Brain pericyte (primary cell): ENCODE data around the gene RHOBTB1.
"Not testable (repeated sequence)": the region's sequence is repeated elsewhere in the genome, so short reads cannot be mapped to it uniquely, and the experiment has no call there.

Experiments used
- DNase-seq: peaks from one replicate; pipeline ENCODE4 v3.0.0-alpha.2; 2012; ENCODE audit warnings: low read depth, low spot score

Gene RHOBTB1

DNA sequence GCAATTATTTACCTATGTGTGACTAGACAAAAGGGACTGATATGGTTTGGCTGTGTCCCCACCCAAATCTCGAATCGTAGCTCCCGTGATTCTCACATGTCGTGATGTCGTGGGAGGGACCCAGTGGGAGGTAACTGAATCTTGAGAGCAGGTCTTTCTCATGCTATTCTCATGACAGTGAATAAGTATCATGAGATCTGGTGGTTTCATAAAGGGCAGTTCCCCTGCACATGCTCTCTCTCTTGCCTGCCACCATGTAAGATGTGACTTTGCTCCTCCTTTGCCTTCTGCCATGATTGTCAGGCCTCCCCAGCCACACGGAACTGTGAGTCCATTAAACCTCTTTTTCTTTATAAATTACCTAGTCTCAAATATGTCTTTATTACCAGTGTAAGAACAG lies 37.2 kb downstream of the RHOBTB1 start:
- not testable (repeated sequence) for DNase-seq

- no peak for DNase-seq
Measured at GRCh38 chr10:60906411-60906810, 37.6 kb downstream of the RHOBTB1 start.

GRCh38 chr10:60905580-60905979 lies 38.4 kb downstream of the RHOBTB1 start:
- no peak for DNase-seq

- no peak for DNase-seq
Measured at GRCh38 chr10:60903096-60903495, 40.9 kb downstream of the RHOBTB1 start.

DNA sequence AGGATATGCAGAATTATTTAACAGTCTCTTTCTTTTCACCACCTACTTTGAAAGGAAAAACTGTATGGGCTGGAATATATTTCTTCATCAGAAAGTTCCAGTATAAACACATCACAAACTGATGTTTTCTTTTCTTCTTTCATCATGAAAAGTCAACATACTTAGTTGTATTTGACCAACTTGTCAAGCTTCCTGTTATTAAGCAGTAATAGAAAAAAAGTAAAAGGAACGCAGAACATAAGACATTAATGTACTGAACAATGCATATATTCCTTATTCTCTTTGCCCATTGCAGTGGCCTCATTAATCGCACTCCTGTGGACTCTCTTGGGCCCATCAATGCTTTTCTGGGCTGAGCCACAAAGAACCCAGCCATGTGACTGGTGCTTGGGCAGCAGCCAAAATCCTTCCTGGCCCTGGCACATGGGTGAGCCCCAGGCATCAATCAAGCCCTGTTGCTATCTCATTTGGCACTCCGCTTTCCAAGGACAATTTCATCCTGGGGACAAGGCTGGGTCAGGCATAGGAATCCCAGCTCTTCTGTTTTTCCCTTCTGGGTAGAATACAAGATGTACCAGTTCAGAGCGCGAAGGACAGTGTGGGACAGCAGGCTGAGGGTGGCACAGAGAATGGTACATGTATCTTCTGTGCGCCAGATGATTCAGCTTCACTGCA lies 42.3 kb downstream of the RHOBTB1 start:
- no peak for DNase-seq

DNA sequence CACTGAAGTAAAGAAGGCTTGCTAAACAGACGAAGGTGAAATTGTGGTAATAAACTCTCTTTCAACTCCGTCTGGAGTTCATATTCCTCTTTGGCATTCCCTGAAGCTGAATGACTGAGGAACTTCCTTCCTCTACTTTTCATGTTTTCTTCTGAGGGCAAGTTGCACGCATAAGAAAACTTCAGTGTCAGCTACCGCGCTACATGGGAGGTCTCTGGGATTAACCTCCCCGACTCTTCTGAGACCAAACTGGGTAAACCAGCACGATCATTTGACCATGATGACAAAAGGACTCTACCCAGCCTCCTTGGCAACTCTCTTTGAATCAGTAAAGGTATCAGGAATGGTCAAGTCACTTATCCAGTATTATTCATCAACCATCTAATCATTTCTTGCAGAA lies 44.7 kb downstream of the RHOBTB1 start:
- DNase-seq = no peak

- no peak for DNase-seq
Measured at GRCh38 chr10:60898321-60898720, 45.7 kb downstream of the RHOBTB1 start.

DNA sequence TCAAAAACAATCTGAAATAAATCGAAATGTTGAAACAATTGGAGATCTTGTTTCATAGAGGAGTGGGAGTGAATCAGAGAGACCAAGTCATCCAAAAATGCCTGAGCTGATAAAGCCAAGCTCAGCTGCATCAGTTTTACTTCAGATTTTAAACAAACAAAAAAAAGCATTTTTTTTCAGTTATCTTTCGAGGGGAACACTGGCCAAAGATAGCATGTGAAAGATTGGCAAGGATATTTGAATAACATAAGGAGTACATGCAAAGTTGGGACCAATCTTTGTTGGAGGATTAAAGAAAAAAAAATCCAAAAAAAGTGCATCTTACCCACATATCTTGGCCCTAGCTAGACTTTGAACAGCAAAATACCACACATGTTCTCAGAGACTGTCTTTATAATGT lies 47.2 kb downstream of the RHOBTB1 start:
- no peak for DNase-seq

DNA sequence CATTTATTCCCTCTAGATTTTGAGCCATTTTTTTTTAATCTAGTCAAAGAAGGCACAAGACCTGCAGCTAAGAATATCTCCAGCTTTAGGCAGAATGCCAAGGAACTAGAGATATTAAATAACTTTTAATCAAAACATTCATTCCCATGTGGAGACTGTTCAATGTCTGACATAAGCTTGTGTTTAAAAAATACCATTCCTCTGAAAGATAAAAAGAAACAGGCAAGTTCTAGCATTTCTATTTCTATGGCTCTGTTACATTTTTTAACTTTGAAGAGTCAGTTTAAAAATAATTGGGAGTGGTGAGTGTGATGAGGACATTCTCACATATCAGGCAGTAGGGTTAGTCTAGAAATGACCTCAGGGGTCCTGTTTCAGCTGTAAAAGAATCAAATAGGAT lies 48.0 kb downstream of the RHOBTB1 start:
- DNase-seq = no peak

DNA sequence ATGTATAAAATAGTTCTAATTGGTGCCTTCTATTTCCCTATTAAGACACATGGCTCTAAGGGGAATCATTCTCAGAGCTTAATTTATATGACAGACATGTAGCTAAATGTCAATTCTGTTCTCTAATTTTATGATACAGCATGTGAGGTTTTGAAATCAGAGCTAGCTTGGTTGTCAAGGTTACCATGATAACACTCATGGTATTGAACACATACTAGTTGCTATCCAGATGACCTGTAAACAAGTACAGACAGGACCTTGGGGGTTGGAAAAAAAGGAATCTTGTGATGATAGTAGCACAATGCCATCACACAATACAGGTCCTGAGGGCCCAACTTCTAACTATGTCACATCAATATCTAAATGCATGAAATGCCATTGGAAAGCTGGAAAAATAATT lies 49.2 kb downstream of the RHOBTB1 start:
- no peak for DNase-seq

- no peak for DNase-seq
Measured at GRCh38 chr10:60893231-60893630, 50.8 kb downstream of the RHOBTB1 start.

DNA sequence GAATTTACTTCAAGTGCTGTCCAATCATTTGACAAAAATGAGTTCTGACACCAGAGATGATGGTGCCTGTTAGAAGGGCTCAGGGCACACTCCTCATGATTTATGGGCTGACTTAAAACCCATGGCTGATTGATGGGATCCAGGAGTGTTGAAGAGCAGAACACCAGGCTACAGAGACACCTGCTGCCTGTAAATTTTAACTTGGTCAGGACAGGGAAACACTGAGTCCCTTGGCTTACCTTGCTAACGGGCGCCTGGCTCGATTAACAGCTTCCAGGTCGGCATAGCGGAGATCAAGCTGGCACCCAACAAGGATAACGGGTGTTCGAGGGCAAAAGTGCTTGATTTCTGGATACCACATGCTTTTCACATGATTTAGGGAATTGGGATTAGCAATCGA lies 51.4 kb downstream of the RHOBTB1 start:
- DNase-seq = no peak

GRCh38 chr10:60890811-60891210 lies 53.2 kb downstream of the RHOBTB1 start:
- no peak for DNase-seq

GRCh38 chr10:60883187-60883586 lies 60.8 kb downstream of the RHOBTB1 start:
- DNase-seq = no peak

GRCh38 chr10:60878224-60878623 lies 65.8 kb downstream of the RHOBTB1 start:
- DNase-seq = no peak

- no peak for DNase-seq
Measured at GRCh38 chr10:60877777-60878120, 66.2 kb downstream of the RHOBTB1 start.

GRCh38 chr10:60877061-60877776 lies 66.8 kb downstream of the RHOBTB1 start:
- DNase-seq = no peak

GRCh38 chr10:60873758-60874157 lies 70.2 kb downstream of the RHOBTB1 start:
- no peak for DNase-seq

- DNase-seq = no peak
Measured at GRCh38 chr10:60872451-60872850, 71.5 kb downstream of the RHOBTB1 start.

GRCh38 chr10:60871215-60871614 lies 72.8 kb downstream of the RHOBTB1 start:
- DNase-seq = no peak

GRCh38 chr10:60870803-60871202 lies 73.2 kb downstream of the RHOBTB1 start:
- no peak for DNase-seq

GRCh38 chr10:60870416-60870728 lies 73.6 kb downstream of the RHOBTB1 start:
- DNase-seq = no peak

- DNase-seq = no peak
Measured at GRCh38 chr10:60869652-60870415, 74.2 kb downstream of the RHOBTB1 start.
